Activated CD4-positive, alpha-beta T cell treated with anti-CD3 and anti-CD28 coated beads for 4 hours (primary cell): ENCODE measurements around the gene ASAP3.

Experiments
- DNase-seq, 2 donors: peaks; one replicate each; pipeline ENCODE4 v3.0.0-alpha.2; 2020

The ASAP3 gene

GRCh38 chr1:23477359-23478144 is 6.4 kb downstream of the ASAP3 start:
- DNase-seq = no peak

GRCh38 chr1:23475641-23476040 is 8.3 kb downstream of the ASAP3 start:
- DNase-seq = no peak

- DNase-seq = no peak
Measured at GRCh38 chr1:23475134-23475628, 8.8 kb downstream of the ASAP3 start.

GRCh38 chr1:23473037-23473800 is 10.8 kb downstream of the ASAP3 start:
- no peak for DNase-seq

GRCh38 chr1:23472351-23473036 is 11.5 kb downstream of the ASAP3 start:
- DNase-seq = no peak

GRCh38 chr1:23471473-23472075 is 12.4 kb downstream of the ASAP3 start:
- DNase-seq = no peak

GRCh38 chr1:23470282-23471070 is 13.5 kb downstream of the ASAP3 start:
- no peak for DNase-seq

- no peak for DNase-seq
Measured at GRCh38 chr1:23469372-23469982, 14.5 kb downstream of the ASAP3 start.

- DNase-seq = no peak
Measured at GRCh38 chr1:23466423-23466989, 17.5 kb downstream of the ASAP3 start.

- no peak for DNase-seq
Measured at GRCh38 chr1:23463286-23463685, 20.7 kb downstream of the ASAP3 start.

GRCh38 chr1:23462766-23463165 is 21.2 kb downstream of the ASAP3 start:
- DNase-seq = no peak

GRCh38 chr1:23461050-23461449 is 22.9 kb downstream of the ASAP3 start:
- DNase-seq = no peak

GRCh38 chr1:23460519-23460918 is 23.5 kb downstream of the ASAP3 start:
- no peak for DNase-seq

GRCh38 chr1:23459338-23459757 is 24.6 kb downstream of the ASAP3 start:
- DNase-seq = no peak

GRCh38 chr1:23456226-23456625 is 27.8 kb downstream of the ASAP3 start:
- no peak for DNase-seq

GRCh38 chr1:23453455-23454000 is 30.5 kb downstream of the ASAP3 start:
- no peak for DNase-seq

- DNase-seq = peak in 1 of 2 donors; percentile 19
Measured at GRCh38 chr1:23452011-23452411, 32.0 kb downstream of the ASAP3 start.

GRCh38 chr1:23451441-23451840 is 32.5 kb downstream of the ASAP3 start:
- no peak for DNase-seq

GRCh38 chr1:23450894-23451293 is 33.1 kb downstream of the ASAP3 start:
- no peak for DNase-seq

- no peak for DNase-seq
Measured at GRCh38 chr1:23449958-23450357, 34.0 kb downstream of the ASAP3 start.

GRCh38 chr1:23449306-23449705 is 34.7 kb downstream of the ASAP3 start:
- DNase-seq = no peak
